Fibroblast of peridontal ligament (primary cell): ENCODE data around the gene NPIPA1.
A peak's percentile ranks its signal among the peaks of the same experiment; 100 is the strongest.
"Not testable (repeated sequence)": the region's sequence is repeated elsewhere in the genome, so short reads cannot be mapped to it uniquely, and the experiment has no call there.

ENCODE experiments used
- DNase-seq: peaks from one replicate; pipeline ENCODE4 v3.0.0-alpha.2; 2010; ENCODE audit errors: extremely low read depth

NPIPA1 gene

DNA sequence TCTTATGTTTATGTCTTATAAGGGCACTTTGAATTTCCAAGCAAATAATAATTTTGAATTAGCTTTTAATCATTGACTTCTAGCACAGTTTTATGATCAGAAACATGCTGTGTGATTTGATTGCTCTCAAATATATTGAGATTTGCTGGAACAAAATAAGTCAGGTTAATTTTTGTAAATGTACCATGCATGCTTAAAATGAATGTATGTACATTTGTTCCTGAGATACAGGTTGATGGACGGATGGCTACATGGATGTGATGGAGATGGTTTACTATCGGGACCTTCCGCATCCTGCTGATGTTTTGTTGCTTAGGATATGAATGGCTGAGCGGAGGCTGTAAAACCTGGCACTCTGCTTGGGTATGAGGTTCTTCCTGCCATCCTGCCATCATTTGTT, at the start of gene NPIPA1:
NPIPA1 (plus strand) TSS at position 301 of the 400 bp plus-strand sequence; CDS start at position 301, 0 bp downstream.
- DNase-seq, result not testable (repeated sequence)

DNA sequence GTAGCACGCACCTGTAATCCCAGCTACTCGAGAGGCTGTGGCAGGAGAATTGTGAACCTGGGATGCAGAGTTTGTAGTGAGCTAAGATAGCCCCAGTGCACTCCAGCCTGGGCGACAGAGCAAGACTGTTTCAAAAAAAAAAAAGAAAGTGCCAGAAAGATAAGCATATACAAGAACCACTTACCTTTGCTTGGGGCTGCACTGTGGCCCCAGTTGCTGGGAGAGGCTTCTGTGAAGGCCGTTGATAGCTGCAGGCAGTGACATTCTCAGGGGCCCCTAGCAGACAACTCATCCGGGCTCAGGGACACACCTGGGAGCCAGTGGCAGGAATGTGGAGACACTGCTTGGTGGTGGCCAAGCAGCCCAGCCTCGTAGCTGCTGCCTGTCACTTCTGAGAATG, 45.1 kb upstream of the NPIPA1 start:
- not testable (repeated sequence) for DNase-seq

DNA sequence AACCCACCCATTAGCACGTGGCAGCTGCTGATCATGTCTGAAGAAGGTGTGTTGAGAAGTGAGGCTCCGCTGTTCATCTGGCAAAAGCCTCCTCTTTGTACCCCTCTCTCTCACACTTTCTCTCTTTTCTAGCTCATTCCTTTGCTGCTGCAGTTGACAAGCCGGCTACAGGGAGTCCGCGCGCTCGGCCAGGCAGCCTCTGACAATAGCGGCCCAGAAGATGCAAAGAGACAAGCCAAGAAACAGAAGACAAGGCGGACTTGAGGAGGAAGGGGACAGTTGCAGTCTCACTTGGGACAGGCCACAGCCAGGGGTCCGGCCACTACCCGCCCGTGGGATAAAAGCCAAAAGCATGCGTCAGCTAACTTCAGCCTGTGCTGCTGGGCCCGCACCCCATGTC, 41.9 kb upstream of the NPIPA1 start:
- DNase-seq, result not testable (repeated sequence)

DNA sequence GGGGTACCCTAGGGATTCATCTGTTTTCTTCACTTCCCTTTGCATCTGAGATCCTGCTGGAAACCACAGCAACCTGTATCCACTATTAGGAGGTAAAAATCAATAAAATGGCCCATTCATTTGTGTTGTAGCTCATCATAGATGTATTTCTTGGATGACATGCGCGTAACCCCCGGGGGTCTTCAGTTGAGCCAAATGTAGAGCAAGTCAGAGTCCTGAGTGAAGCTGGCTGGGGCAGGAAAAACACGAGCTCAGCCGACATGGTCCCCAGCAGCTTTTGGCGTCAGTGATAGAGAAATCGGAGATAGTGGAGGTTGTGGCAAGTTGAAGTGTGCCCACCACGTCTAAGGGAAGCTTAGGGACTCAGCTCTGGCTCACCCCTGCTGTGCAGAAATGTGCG, 41.2 kb upstream of the NPIPA1 start:
- not testable (repeated sequence) for DNase-seq

DNA sequence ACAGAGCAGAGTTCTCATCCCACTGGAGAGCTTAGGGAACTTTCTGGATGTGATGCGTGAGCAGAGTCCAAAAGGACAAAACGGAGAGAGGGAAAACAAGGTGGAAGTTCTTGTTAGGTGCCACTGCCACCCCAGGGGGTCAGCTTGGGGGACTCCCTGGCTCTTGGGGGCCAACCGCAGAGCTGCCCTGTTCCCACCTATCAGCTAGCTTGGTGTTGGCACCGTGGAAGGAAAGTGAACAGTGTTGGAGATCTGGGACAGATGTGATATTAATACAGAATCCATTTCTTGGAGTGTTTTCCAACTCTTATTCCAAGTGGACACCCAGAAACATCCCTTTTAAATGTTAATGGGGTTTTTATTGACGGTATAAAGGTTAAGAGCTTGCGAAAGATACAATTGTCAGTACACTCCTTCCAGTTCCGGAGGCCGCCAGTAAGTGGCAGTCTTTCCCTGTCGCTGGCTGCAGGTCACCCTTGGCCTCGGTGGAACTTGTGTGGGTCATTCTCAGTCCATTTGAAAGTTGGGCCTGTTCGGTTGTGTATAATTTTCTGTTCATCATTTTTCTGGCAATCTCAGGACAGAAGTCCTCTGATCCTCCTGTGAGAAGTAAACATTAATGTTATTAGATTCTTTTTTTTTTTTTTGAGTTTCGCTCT, 40.1 kb upstream of the NPIPA1 start:
- DNase-seq, result not testable (repeated sequence)

DNA sequence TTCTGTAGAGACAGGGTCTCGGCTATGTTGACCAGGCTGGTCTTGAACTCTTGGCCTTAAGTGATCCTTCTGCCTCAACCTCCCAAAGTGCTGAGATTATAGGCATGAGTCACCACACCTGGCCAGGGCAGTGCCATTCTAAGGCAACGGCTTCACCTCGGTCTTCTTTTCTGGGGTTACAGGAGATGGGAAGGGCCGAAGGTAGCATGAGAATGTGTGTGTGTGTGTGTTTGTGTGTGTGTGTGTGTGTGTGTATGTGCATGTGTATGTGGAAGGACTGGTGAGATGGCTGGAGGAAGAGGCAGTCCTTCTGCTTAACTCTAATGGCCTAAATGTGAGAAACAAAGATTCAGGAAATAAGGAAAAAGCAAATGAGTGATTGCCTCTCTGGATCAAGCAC, 39.1 kb upstream of the NPIPA1 start:
- DNase-seq, result not testable (repeated sequence)

DNA sequence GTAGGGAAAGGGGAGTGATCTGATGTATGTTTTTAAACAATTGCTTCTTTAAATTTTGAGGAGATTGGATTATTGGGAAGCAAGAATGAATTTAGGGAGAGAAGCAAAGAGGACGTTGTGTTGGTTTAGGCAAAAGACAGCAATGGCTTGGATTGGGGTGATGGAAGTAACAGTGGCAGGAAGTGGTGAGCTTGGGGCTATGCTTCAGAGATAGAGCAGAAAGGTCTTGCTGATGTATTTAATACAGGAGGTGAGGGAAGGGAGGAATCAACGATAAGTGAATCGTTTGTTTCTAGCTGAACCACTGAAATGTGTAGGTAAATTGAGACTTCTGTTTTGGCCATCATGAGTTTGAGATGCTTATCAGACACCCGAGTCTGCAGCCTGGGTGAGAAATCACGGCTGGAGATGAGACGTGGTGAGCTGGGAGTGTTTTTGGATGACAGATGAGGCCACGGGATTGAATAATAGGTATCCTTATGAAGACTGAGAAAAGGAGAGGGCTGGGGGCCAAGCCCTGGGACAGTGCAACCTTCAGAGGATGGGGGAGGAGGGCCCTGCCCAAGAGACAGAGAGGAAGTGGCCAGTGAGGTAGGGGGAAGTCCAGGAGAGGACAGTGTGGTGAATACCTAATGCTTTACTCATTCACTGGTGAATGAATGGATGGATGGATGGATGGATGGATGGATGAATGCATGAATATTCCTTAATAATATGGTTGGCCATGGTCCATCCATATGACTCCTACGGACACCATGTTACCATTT, 33.9 kb upstream of the NPIPA1 start:
- not testable (repeated sequence) for DNase-seq

DNA sequence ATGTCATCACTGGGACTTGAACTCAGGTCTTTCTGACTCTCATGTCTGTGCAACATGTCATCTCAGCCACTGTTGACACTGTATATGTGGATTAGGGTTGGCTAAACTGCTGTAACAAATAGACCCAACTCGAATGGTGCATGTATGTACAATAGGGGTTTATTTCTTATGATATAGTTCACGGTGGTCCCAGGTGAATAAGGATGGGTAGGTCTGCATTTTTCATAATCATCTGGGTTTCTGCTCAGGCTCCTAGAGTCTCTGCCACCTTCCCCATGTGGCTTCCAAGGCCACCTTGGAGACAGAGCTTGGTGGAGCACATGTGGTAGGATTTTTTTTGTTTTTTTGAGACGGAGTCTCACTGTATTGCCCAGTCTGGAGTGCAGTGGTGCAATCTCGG, 27.5 kb upstream of the NPIPA1 start:
- DNase-seq, result not testable (repeated sequence)

DNA sequence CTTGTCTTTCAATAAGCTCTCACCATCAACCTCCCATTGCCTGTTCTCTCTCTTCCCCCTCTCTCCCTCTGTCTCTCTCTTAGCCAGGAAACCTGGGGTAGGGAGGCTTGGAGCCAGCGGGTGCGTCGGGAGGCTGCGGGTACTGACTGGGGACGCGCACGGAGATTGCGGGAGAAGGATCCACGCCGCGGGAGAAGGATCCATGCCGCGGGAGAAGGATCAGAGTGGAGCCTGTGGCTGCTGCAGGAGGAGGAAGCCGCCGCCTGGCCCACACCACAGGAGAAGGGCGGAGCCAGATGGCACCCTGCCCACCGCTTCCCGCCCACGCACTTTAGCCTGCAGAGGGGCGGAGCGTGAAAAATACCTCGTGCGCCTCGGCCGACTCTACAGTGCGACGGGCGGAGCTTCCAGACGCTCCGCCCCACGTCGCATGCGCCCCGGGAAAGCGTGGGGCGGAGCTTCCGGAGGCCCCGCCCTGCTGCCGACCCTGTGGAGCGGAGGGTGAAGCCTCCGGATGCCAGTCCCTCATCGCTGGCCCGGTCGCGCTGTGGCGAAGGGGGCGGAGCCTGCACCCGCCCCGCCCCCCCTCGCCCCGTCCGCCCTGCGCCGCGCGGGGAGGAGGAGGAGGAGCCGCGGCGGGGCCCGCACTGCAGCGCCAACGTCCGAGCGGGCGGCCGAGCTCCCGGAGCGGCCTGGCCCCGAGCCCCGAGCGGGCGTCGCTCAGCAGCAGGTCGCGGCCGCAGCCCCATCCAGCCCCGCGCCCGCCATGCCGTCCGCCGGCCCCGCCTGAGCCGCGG, 26.2 kb upstream of the NPIPA1 start:
- DNase-seq, result not testable (repeated sequence)

DNA sequence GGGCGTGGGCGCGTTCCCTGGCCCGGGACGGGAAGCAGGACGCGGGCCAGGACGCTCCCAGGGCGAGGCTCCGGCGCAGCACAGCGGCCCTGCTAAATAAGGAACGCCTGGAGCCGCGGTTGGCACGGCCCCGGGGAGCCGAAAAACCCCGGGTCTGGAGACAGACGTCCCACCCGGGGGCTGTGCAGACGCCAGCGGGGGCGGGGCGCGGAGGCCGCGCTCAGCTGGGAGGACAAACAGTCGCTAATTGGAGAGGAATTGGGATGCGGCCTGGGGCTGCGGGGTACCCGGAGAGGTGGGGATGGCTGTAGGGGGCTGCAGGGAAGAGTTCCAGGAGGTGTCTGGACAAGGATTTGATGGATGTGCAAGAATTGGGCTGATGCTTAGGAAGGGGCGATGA, 25.3 kb upstream of the NPIPA1 start:
- not testable (repeated sequence) for DNase-seq

DNA sequence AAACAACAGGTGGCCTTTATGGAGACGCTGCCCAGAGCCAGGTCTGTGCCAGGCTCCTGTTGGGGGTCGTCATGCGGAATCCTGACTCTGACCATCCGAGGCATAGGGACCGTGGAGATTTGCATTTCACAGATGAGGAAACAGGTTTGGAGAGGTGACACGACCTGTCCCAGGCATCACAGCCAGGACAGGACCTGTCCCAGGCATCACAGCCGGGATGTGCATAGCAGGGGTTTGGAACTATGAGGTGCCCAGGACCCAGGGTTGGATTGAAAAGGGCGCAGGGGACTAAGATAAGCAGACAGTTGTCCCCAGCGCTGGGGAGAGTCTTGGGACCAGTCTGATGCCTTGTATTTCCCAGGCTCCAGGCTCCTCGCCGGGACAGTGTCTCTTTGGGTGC, 24.7 kb upstream of the NPIPA1 start:
- not testable (repeated sequence) for DNase-seq

DNA sequence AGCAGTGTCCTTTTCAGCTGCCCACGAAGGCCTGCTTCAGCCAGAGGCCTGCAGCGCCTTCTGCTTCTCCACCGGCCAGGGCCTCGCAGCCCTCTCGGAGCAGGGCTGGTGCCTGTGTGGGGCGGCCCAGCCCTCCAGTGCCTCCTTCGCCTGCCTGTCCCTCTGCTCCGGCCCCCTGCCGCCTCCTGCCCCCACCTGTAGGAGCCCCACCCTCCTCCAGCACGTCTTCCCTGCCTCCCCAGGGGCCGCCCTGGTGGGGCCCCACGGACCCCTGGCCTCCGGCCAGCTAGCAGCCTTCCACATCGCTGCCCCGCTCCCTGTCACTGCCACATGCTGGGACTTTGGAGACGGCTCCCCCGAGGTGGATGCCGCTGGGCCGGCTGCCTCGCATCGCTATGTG, 18.7 kb upstream of the NPIPA1 start:
- not testable (repeated sequence) for DNase-seq

DNA sequence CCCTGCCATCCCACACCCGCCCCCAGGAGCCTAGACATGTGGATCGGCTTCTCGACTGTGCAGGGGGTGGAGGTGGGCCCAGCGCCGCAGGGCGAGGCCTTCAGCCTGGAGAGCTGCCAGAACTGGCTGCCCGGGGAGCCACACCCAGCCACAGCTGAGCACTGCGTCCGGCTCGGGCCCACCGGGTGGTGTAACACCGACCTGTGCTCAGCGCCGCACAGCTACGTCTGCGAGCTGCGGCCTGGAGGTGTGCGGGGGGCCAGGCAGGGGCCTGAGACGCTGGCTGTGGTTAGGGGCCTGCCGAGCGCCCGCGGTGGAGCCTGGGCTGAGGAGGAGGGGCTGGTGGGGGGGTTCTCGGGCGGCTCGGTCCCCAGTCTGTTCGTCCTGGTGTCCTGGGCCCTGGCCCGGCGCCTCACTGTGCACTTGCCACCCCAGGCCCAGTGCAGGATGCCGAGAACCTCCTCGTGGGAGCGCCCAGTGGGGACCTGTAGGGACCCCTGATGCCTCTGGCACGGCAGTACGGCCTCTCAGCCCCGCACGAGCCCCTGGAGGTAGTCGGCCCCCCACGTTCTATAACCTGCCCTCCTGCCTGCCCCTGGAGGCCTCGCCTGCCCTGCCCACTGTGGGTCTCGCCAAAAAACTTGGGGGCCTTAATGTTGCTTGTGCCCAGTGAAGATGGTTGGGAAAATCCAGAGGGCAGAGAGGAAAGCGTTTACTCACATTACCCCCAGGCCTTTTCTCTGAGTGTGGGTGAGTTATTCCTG, 17.2 kb upstream of the NPIPA1 start:
- not testable (repeated sequence) for DNase-seq

DNA sequence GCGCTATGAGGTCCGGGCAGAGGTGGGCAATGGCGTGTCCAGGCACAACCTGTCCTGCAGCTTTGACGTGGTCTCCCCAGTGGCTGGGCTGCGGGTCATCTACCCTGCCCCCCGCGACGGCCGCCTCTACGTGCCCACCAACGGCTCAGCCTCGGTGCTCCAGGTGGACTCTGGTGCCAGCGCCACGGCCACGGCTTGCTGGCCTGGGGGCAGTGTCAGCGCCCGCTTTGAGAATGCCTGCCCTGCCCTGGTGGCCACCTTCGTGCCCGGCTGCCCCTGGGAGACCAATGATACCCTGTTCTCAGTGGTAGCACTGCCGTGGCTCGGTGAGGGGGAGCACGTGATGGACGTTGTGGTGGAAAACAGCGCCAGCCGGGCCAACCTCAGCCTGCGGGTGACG, 15.0 kb upstream of the NPIPA1 start:
- not testable (repeated sequence) for DNase-seq

DNA sequence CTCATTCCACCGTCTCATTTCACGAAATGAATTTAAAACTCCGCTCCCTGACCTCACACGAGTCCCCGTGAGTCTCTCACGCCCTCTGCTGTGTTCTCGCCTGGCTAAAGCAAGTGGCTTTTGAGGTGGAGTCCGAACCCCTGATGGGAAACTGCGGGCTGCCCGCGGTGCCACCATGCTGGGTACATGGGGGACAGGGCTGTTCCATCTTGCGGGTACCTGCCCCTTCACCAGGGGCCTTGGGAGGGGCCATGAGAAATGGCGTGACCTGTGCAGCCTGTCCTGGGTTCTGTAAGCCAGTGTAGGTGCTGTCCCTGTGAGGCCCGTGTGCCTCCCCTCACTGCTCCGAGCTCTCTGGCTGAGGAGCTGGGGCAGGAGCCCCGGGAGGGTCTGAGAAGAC, 14.3 kb upstream of the NPIPA1 start:
- not testable (repeated sequence) for DNase-seq

DNA sequence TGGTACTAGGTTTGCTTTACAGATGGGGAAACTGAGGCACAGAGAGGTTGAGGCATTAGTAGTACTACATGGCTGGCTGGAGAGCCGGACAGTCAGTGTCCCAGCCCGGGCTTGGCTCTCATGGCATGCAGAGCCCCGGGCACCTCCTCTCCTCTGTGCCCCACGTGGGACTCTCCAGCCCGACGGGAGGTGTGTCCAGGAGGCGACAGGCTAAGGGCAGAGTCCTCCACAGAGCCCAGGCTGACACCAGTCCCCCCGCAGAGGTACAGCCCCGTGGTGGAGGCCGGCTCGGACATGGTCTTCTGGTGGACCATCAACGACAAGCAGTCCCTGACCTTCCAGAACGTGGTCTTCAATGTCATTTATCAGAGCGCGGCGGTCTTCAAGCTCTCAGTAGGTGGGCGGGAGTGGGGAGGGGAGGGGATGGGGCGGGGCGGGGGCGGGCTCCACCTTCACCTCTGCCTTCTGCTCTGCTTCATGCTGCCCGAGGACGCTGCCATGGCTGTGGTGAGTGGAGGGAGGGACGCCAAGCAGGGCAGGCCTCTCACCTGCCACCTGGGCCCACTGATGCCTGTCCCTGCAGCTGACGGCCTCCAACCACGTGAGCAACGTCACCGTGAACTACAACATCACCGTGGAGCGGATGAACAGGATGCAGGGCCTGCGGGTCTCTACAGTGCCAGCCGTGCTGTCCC, 13.7 kb upstream of the NPIPA1 start:
- not testable (repeated sequence) for DNase-seq

DNA sequence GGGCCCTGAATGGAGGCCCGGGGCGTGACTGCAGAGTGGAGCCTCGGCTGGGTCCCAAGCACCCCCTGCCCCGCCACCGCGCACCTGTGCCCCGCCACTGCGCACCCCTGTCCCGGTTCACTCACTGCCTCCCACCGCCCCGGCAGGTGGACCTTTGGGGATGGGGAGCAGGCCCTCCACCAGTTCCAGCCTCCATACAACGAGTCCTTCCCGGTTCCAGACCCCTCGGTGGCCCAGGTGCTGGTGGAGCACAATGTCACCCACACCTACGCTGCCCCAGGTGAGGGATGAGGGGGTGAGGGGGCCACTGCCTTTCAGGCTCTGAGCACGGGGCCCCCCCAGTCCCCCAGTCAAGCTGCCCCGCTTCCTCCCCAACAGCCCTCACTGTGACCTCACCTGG, 12.9 kb upstream of the NPIPA1 start:
- DNase-seq, result not testable (repeated sequence)

DNA sequence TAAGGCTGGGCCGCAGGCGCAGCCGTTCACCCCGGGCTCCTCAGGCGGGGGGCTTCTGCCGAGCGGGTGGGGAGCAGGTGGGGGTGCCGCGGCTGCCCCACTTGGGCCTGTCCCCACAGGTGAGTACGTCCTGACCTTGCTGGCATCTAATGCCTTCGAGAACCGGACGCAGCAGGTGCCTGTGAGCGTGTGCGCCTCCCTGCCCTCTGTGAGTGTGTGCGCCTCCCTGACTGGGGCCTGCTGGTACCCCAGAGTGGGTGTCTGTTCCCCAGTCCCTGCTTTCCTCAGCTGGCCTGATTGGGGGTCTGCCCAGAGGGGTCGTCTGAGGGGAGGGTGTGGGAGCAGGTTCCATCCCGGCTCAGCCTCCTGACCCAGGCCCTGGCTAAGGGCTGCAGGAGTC, 12.3 kb upstream of the NPIPA1 start:
- DNase-seq, result not testable (repeated sequence)

DNA sequence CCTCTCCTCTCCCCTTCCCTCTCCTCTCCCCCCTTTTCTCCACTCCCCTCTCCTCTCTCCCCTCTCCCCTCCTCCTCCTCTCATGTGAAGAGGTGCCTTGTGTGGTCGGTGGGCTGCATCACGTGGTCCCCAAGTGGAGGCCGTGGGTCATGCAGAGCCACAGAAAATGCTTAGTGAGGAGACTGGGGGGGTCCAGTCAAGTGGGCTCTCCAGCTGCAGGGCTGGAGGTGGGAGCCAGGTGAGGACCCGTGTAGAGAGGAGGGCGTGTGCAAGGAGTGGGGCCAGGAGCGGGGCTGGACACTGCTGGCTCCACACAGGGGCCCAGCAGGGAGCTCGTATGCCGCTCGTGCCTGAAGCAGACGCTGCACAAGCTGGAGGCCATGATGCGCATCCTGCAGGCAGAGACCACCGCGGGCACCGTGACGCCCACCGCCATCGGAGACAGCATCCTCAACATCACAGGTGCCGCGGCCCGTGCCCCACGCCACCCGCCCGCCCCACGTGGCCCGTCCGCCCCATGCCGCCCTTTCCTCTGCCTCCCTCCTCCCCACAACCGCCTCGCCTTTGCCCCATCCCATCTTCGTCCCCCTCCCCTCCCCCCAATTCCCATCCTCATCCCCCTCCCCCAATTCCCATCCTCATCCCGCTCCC, 9.1 kb upstream of the NPIPA1 start:
- peak; percentile 0 for DNase-seq

DNA sequence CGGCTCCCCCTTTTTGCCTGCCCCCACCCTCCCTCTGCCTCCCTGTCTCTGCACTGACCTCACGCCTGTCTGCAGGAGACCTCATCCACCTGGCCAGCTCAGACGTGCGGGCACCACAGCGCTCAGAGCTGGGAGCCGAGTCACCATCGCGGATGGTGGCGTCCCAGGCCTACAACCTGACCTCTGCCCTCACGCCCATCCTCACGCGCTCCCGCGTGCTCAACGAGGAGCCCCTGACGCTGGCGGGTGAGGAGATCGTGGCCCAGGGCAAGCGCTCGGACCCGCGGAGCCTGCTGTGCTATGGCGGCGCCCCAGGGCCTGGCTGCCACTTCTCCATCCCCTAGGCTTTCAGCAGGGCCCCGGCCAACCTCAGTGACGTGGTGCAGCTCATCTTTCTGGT, 8.1 kb upstream of the NPIPA1 start:
- not testable (repeated sequence) for DNase-seq
